ENCODE data around the gene LRP1B. TPM values are rescaled to one million over a fixed set of nuclear protein-coding genes. Genes with fewer than 3 reads are reported as not detected.
"Not testable (repeated sequence)": the region's sequence is repeated elsewhere in the genome, so short reads cannot be mapped to it uniquely, and the experiment has no call there.

Gene LRP1B
- total RNA-seq, 4 donors from 2014 or later, result 1.2 to 3.3 (median 2.6) TPM

- no peaks in the 10 kb centered on the region for H3K27me3 ChIP-seq
- no peaks in the 10 kb centered on the region for H3K4me1 ChIP-seq
- 86 to 89% methylated on average over 1 of the region's 1 CpG for WGBS, 2 donors
- H3K27ac ChIP-seq, result no peak overlapping the region
- no peak overlapping the region for H3K4me3 ChIP-seq
- no peaks in the 10 kb centered on the region for H3K9me3 ChIP-seq
- DNase-seq (ENCODE audit: low spot score in 2 of 2), result no peak
- H3K36me3 ChIP-seq, result no peaks in the 10 kb centered on the region
- TF ChIP-seq EP300 (IDR thresholded peaks at IDR 0.05) (no peak), POLR2A (IDR thresholded peaks at IDR 0.05) (no peak)
- TF ChIP-seq, protein P1, sequence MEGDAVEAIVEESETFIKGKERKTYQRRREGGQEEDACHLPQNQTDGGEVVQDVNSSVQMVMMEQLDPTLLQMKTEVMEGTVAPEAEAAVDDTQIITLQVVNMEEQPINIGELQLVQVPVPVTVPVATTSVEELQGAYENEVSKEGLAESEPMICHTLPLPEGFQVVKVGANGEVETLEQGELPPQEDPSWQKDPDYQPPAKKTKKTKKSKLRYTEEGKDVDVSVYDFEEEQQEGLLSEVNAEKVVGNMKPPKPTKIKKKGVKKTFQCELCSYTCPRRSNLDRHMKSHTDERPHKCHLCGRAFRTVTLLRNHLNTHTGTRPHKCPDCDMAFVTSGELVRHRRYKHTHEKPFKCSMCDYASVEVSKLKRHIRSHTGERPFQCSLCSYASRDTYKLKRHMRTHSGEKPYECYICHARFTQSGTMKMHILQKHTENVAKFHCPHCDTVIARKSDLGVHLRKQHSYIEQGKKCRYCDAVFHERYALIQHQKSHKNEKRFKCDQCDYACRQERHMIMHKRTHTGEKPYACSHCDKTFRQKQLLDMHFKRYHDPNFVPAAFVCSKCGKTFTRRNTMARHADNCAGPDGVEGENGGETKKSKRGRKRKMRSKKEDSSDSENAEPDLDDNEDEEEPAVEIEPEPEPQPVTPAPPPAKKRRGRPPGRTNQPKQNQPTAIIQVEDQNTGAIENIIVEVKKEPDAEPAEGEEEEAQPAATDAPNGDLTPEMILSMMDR (IDR thresholded peaks at IDR 0.05), result no peak
Observed at GRCh38 chr2:140662504-140662903, 1468.3 kb downstream of the LRP1B start.

DNA sequence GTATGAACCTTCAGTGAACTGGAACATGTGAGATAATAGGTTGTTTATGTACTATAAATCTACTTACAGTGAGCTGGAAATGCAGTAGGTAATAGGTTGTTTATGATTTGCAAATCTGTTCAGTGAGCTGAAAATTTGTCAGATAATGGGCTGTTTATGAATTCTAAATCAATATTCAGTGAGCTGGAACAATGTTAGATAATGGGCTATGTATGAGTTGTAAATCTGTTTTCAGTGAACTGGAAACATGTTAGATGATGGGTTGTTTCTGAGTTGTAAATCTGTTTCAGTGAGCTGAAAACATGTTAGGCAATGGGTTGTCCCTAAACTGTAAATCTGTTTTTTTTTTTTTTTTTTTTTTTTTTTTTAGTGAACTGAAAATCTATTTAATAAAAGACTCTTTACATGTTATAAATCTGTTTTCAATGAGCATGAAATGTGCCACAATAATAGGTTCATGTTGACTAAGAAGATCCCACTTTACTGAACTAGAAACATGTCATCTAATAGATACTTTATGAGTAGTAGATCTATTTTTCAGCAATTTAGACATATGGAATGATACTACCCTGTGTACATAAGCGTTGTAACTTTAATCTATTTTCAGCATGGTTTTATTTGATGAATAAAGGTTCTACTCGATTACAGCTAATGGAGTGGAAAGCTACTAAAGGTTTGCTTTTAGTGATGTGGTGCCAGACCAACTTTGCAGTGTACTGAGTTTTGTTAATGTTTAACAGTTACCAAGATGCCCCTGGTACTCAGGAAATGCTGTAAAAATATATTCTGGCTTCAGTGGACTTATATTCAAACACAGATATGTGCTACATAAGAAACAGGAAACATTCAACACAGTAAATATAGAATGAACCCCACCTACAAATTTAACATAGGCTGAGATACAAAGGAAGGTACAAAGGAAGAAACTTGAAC lies 1471.8 kb downstream of the LRP1B start:
- no peaks in the 10 kb centered on the region for H3K36me3 ChIP-seq
- no peak overlapping the region for H3K4me3 ChIP-seq
- TF ChIP-seq, protein P1 (IDR thresholded peaks at IDR 0.05), result no peak
- no peak for TF ChIP-seq EP300 (IDR thresholded peaks at IDR 0.05)
- no peaks in the 10 kb centered on the region for H3K9me3 ChIP-seq
- H3K27me3 ChIP-seq, result no peaks in the 10 kb centered on the region
- H3K4me1 ChIP-seq, result no peaks in the 10 kb centered on the region
- H3K27ac ChIP-seq, result no peak overlapping the region
- no peak for DNase-seq (ENCODE audit: low spot score in 2 of 2)
- 89 to 92% methylated on average over 2 of the region's 2 CpGs for WGBS, 2 donors

GRCh38 chr2:140657657-140658056 lies 1473.2 kb downstream of the LRP1B start:
- H3K9me3 ChIP-seq, result no peaks in the 10 kb centered on the region
- H3K27me3 ChIP-seq, result no peaks in the 10 kb centered on the region
- TF ChIP-seq, protein P1 (IDR thresholded peaks at IDR 0.05), result no peak
- TF ChIP-seq EP300 (IDR thresholded peaks at IDR 0.05) (no peak), POLR2A (IDR thresholded peaks at IDR 0.05) (no peak)
- H3K4me1 ChIP-seq, result no peaks in the 10 kb centered on the region
- H3K36me3 ChIP-seq, result no peaks in the 10 kb centered on the region
- 43 to 54% methylated on average over 2 of the region's 2 CpGs for WGBS, 2 donors
- H3K27ac ChIP-seq, result no peak overlapping the region
- no peak overlapping the region for H3K4me3 ChIP-seq
- no peak for DNase-seq (ENCODE audit: low spot score in 2 of 2)

GRCh38 chr2:140654565-140654964 lies 1476.3 kb downstream of the LRP1B start:
- Histone ChIP-seq H3K9me3 (no peaks in the 10 kb centered on the region), H3K4me3 (no peak overlapping the region), H3K27ac (no peak overlapping the region), H3K4me1 (no peaks in the 10 kb centered on the region), H3K27me3 (no peaks in the 10 kb centered on the region), H3K36me3 (no peaks in the 10 kb centered on the region)
- DNase-seq (ENCODE audit: low spot score in 2 of 2), result no peak
- WGBS, 2 donors, result 62 to 68% methylated on average over 3 of the region's 3 CpGs
- TF ChIP-seq POLR2A (IDR thresholded peaks at IDR 0.05) (no peak), EP300 (IDR thresholded peaks at IDR 0.05) (no peak)
- TF ChIP-seq, protein P1 (IDR thresholded peaks at IDR 0.05), result no peak

DNA sequence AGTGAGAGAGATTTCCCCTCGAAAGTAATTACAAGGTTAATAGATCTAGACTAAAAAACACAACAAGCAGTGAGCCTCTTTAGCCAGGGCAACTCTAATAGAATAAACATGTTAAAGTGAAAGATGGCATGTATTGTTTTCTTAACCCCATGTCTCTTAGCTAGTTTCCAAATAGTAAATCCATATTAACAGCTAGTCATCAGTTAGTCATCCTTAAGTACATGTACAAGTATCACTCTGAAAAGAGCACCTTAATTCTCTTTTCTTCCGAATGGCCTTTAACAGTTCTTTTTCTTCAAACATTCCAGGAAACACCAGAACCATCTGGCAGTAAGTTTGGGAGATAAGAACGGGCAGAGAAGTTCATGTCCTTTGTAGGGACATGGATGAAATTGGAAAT lies 1480.0 kb downstream of the LRP1B start:
- H3K4me3 ChIP-seq, result no peak overlapping the region
- no peaks in the 10 kb centered on the region for H3K9me3 ChIP-seq
- H3K4me1 ChIP-seq, result no peaks in the 10 kb centered on the region
- WGBS, 2 donors, result 82 to 84% methylated on average over 3 of the region's 3 CpGs
- TF ChIP-seq EP300 (IDR thresholded peaks at IDR 0.05) (no peak), POLR2A (IDR thresholded peaks at IDR 0.05) (no peak)
- TF ChIP-seq, protein P1 (IDR thresholded peaks at IDR 0.05), result no peak
- H3K27ac ChIP-seq, result no peak overlapping the region
- no peaks in the 10 kb centered on the region for H3K27me3 ChIP-seq
- no peaks in the 10 kb centered on the region for H3K36me3 ChIP-seq
- no peak for DNase-seq (ENCODE audit: low spot score in 2 of 2)

- H3K9me3 ChIP-seq; H3K27ac ChIP-seq; H3K4me1 ChIP-seq; H3K4me3 ChIP-seq; H3K27me3 ChIP-seq; DNase-seq (ENCODE audit: low spot score in 2 of 2); H3K36me3 ChIP-seq: not testable (repeated sequence)
- WGBS, 2 donors, result 87 to 94% methylated on average over 4 of the region's 4 CpGs
Observed at GRCh38 chr2:140650134-140650533, 1480.7 kb downstream of the LRP1B start.

All from tibial nerve (tissue), 4 donors.